ENCODE measurements around the gene CACNA1B. TPM values are rescaled to one million over a fixed set of nuclear protein-coding genes. Genes with fewer than 3 reads are reported as not detected.

CACNA1B gene
- total RNA-seq, 1 donor from 2014 or later = under 0.01 TPM

GRCh38 chr9:137977571-137978261 is 100.1 kb downstream of the CACNA1B start:
- Histone ChIP-seq H3K4me3 (ENCODE audit: low read length in 3 of 3) (no peak overlapping the region), H3K9ac (ENCODE audit: low read depth in 1 of 3, low read length in 3 of 3) (no peak overlapping the region), H3K9me3 (ENCODE audit: control insufficient read depth in 3 of 3, low read length in 3 of 3) (no peaks in the 10 kb centered on the region), H3K36me3 (ENCODE audit: control insufficient read depth in 3 of 3, insufficient read depth in 3 of 3, low read length in 3 of 3) (no peaks in the 10 kb centered on the region), H3K27me3 (ENCODE audit: control insufficient read depth in 3 of 3, insufficient read depth in 3 of 3, low read length in 3 of 3) (peaks cover 0 to 5% (median 3%) of the 10 kb centered on the region in 3 donors), H3K4me1 (ENCODE audit: control insufficient read depth in 3 of 3, insufficient read depth in 3 of 3, low read length in 3 of 3) (no peaks in the 10 kb centered on the region), H3K27ac (ENCODE audit: low read depth, low read length) (no peak overlapping the region)

DNA sequence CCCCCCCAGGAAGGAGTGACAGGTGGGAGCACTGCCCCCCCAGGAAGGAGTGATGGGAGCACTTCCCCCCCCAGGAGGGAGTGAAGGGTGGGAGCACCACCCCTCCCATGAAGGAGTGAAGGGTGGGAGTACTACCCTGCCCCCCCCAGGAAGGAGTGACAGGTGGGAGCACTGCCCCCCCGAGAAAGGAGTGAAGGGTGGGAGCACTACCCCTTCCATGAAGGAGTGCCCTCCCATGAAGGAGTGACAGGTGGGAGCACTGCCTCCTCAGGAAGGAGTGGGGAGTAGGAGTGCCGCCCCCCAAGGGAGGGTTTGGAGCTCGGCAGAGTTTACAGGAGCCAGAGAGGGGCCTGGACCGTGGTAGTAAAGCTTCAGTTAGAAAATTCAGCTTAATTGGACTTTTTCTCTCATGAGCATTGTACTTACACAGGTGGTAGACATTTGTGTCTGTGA is 100.7 kb downstream of the CACNA1B start:
- Histone ChIP-seq H3K9me3 (ENCODE audit: control insufficient read depth in 3 of 3, low read length in 3 of 3) (no peaks in the 10 kb centered on the region), H3K4me1 (ENCODE audit: control insufficient read depth in 3 of 3, insufficient read depth in 3 of 3, low read length in 3 of 3) (no peaks in the 10 kb centered on the region), H3K9ac (ENCODE audit: low read depth in 1 of 3, low read length in 3 of 3) (no peak overlapping the region), H3K36me3 (ENCODE audit: control insufficient read depth in 3 of 3, insufficient read depth in 3 of 3, low read length in 3 of 3) (no peaks in the 10 kb centered on the region), H3K4me3 (ENCODE audit: low read length in 3 of 3) (no peak overlapping the region), H3K27me3 (ENCODE audit: control insufficient read depth in 3 of 3, insufficient read depth in 3 of 3, low read length in 3 of 3) (peaks cover 0 to 3% (median 2%) of the 10 kb centered on the region in 3 donors), H3K27ac (ENCODE audit: low read depth, low read length) (no peak overlapping the region)

DNA sequence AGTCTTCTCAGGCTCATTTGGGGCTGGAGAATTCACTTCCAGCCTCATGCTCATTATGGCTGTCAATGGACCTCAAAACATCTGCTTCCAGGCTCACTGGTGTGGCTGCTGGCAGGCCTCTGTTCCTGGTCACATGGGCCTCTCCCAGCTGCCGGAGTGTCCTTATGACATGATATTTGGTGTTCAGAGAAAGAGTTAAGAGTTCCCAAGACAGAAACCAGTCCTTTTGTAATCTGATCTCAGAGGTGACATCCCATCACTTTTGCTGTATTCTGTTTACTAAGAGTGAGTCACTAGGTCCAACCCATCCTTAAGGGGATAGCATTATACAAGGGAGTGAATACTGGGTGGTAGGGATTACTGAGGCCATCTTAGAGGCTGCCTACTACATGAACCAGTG is 104.6 kb downstream of the CACNA1B start:
- Histone ChIP-seq H3K4me1 (ENCODE audit: control insufficient read depth in 3 of 3, insufficient read depth in 3 of 3, low read length in 3 of 3) (no peaks in the 10 kb centered on the region), H3K9ac (ENCODE audit: low read depth in 1 of 3, low read length in 3 of 3) (no peak overlapping the region), H3K4me3 (ENCODE audit: low read length in 3 of 3) (no peak overlapping the region), H3K9me3 (ENCODE audit: control insufficient read depth in 3 of 3, low read length in 3 of 3) (no peaks in the 10 kb centered on the region), H3K27me3 (ENCODE audit: control insufficient read depth in 3 of 3, insufficient read depth in 3 of 3, low read length in 3 of 3) (peaks cover 8 to 28% (median 15%) of the 10 kb centered on the region in 3 donors), H3K36me3 (ENCODE audit: control insufficient read depth in 3 of 3, insufficient read depth in 3 of 3, low read length in 3 of 3) (no peaks in the 10 kb centered on the region), H3K27ac (ENCODE audit: low read depth, low read length) (no peak overlapping the region)

- H3K27me3 ChIP-seq (ENCODE audit: control insufficient read depth in 3 of 3, insufficient read depth in 3 of 3, low read length in 3 of 3) = peaks cover 14 to 44% (median 27%) of the 10 kb centered on the region in 3 donors
- H3K9ac ChIP-seq (ENCODE audit: low read depth in 1 of 3, low read length in 3 of 3) = no peak overlapping the region
- H3K36me3 ChIP-seq (ENCODE audit: control insufficient read depth in 3 of 3, insufficient read depth in 3 of 3, low read length in 3 of 3) = no peaks in the 10 kb centered on the region
Observed at GRCh38 chr9:137984005-137984404, 106.4 kb downstream of the CACNA1B start.

GRCh38 chr9:137984520-137985257 is 107.1 kb downstream of the CACNA1B start:
- H3K27ac ChIP-seq (ENCODE audit: low read depth, low read length) = no peak overlapping the region
- no peak overlapping the region for H3K9ac ChIP-seq (ENCODE audit: low read depth in 1 of 3, low read length in 3 of 3)
- H3K4me1 ChIP-seq (ENCODE audit: control insufficient read depth in 3 of 3, insufficient read depth in 3 of 3, low read length in 3 of 3) = no peaks in the 10 kb centered on the region
- no peak overlapping the region for H3K4me3 ChIP-seq (ENCODE audit: low read length in 3 of 3)
- no peaks in the 10 kb centered on the region for H3K9me3 ChIP-seq (ENCODE audit: control insufficient read depth in 3 of 3, low read length in 3 of 3)
- peaks cover 17 to 44% (median 30%) of the 10 kb centered on the region in 3 donors for H3K27me3 ChIP-seq (ENCODE audit: control insufficient read depth in 3 of 3, insufficient read depth in 3 of 3, low read length in 3 of 3)
- H3K36me3 ChIP-seq (ENCODE audit: control insufficient read depth in 3 of 3, insufficient read depth in 3 of 3, low read length in 3 of 3) = no peaks in the 10 kb centered on the region

More at GRCh38 chr9:137984005-137984404, 106.4 kb downstream of the CACNA1B start:
- Histone ChIP-seq H3K9me3 (ENCODE audit: control insufficient read depth in 3 of 3, low read length in 3 of 3) (no peaks in the 10 kb centered on the region), H3K4me1 (ENCODE audit: control insufficient read depth in 3 of 3, insufficient read depth in 3 of 3, low read length in 3 of 3) (no peaks in the 10 kb centered on the region), H3K27ac (ENCODE audit: low read depth, low read length) (no peak overlapping the region), H3K4me3 (ENCODE audit: low read length in 3 of 3) (no peak overlapping the region)

DNA sequence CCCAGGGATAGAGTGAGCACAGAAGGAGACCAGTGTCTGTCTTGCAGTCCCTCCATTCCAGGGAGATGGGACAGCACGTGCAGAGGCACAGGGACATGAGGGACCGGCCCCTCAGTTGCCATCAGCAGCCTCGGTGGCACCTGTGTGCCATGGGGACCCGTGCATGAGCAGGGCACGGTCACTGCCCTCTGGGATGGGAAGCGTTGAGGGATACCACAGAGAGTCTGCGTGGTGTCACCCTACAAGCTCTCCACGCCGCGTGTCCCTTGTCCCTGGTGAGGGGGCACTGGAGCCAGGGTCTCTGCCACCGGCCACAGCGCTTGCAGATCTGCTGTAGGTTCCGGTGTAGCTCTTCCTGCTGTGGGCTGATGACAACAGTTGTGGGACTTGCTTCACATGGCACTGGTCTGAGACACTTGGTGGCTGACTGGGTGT is 108.1 kb downstream of the CACNA1B start:
- H3K27me3 ChIP-seq (ENCODE audit: control insufficient read depth in 3 of 3, insufficient read depth in 3 of 3, low read length in 3 of 3) = peaks cover 17 to 46% (median 36%) of the 10 kb centered on the region in 3 donors
- no peak overlapping the region for H3K27ac ChIP-seq (ENCODE audit: low read depth, low read length)

DNA sequence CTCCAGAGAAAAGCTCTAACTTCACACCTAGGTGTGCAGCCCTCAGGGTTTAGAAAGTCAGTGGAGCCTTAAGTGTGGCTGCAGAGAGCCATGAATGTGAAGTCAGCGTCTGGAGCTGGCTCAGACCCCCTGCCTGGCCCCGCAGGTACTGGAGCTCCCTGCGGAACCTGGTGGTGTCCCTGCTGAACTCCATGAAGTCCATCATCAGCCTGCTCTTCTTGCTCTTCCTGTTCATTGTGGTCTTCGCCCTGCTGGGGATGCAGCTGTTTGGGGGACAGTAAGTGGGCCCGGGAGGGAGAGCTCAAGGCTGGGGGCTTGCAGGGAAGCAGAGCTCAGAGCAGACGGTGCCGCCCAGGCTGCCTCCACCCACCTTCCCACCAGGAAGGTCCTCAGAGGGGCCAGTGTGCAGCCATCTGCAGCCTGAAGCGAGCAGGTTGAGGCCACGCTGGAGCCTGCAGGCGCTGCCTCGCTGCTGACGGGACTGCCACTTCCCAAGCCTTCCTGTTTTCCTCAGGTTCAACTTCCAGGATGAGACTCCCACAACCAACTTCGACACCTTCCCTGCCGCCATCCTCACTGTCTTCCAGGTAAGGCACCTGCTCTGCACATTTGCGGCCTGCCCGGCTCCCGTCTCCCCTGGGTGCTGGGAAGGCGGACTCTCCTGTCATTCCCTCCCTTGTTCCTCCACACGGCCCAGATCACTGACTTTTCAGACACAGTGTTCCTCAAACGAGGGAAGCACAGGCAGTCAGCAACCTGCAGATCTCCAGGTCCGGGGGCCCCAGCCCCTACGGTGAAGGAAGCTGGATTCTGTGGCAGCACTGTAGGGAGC is 108.9 kb downstream of the CACNA1B start:
- Histone ChIP-seq H3K9me3 (ENCODE audit: control insufficient read depth in 3 of 3, low read length in 3 of 3) (no peaks in the 10 kb centered on the region), H3K9ac (ENCODE audit: low read depth in 1 of 3, low read length in 3 of 3) (no peak overlapping the region), H3K4me3 (ENCODE audit: low read length in 3 of 3) (no peak overlapping the region), H3K36me3 (ENCODE audit: control insufficient read depth in 3 of 3, insufficient read depth in 3 of 3, low read length in 3 of 3) (no peaks in the 10 kb centered on the region), H3K27ac (ENCODE audit: low read depth, low read length) (no peak overlapping the region), H3K4me1 (ENCODE audit: control insufficient read depth in 3 of 3, insufficient read depth in 3 of 3, low read length in 3 of 3) (no peaks in the 10 kb centered on the region), H3K27me3 (ENCODE audit: control insufficient read depth in 3 of 3, insufficient read depth in 3 of 3, low read length in 3 of 3) (peaks cover 17 to 47% (median 36%) of the 10 kb centered on the region in 3 donors)

More for the DNA sequence above, 108.1 kb downstream of the CACNA1B start:
- Histone ChIP-seq H3K36me3 (ENCODE audit: control insufficient read depth in 3 of 3, insufficient read depth in 3 of 3, low read length in 3 of 3) (no peaks in the 10 kb centered on the region), H3K4me3 (ENCODE audit: low read length in 3 of 3) (no peak overlapping the region), H3K9ac (ENCODE audit: low read depth in 1 of 3, low read length in 3 of 3) (no peak overlapping the region), H3K9me3 (ENCODE audit: control insufficient read depth in 3 of 3, low read length in 3 of 3) (no peaks in the 10 kb centered on the region), H3K4me1 (ENCODE audit: control insufficient read depth in 3 of 3, insufficient read depth in 3 of 3, low read length in 3 of 3) (no peaks in the 10 kb centered on the region)

DNA sequence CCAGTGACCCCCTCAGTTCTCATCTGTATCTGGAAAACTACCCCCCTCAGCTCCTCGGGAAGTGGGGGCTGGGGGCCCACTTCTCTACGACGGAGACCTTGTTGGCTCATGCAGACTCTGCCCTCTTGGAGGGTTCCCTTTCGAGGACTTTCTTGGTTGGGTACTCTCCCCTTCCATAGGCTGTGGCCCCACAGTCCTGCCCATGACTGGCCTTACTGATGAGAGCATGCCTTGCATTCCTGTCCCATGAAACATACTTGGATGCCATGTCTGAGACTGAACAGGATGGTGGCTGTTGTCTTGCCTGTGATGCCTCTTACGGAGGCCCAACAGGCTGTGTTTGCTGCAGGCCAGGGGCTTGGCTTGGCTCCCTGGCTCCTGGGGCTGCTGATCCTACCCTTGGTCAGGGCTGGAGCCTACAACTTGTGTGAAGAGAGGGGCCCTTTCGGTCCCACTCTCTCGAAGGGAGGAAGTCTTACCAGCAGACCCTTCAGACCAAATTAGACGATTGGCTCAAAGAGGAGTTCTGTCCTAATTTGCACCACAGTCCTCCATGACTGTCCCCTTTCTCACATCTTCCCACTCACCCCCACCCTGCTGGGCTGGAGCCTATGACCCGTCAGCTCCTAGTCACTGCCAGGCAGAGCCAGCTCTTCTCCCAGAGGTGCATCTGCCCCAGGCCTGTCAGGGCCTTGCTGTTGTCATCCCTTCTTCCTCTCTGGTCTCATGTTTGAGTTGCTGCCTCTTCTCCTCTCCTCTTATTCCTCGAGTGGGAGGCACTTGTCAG is 109.9 kb downstream of the CACNA1B start:
- no peaks in the 10 kb centered on the region for H3K9me3 ChIP-seq (ENCODE audit: control insufficient read depth in 3 of 3, low read length in 3 of 3)
- peaks cover 17 to 47% (median 36%) of the 10 kb centered on the region in 3 donors for H3K27me3 ChIP-seq (ENCODE audit: control insufficient read depth in 3 of 3, insufficient read depth in 3 of 3, low read length in 3 of 3)
- no peak overlapping the region for H3K9ac ChIP-seq (ENCODE audit: low read depth in 1 of 3, low read length in 3 of 3)
- no peak overlapping the region for H3K4me3 ChIP-seq (ENCODE audit: low read length in 3 of 3)
- H3K4me1 ChIP-seq (ENCODE audit: control insufficient read depth in 3 of 3, insufficient read depth in 3 of 3, low read length in 3 of 3) = no peaks in the 10 kb centered on the region
- H3K36me3 ChIP-seq (ENCODE audit: control insufficient read depth in 3 of 3, insufficient read depth in 3 of 3, low read length in 3 of 3) = no peaks in the 10 kb centered on the region
- no peak overlapping the region for H3K27ac ChIP-seq (ENCODE audit: low read depth, low read length)

- Histone ChIP-seq H3K4me1 (ENCODE audit: control insufficient read depth in 3 of 3, insufficient read depth in 3 of 3, low read length in 3 of 3) (no peaks in the 10 kb centered on the region), H3K36me3 (ENCODE audit: control insufficient read depth in 3 of 3, insufficient read depth in 3 of 3, low read length in 3 of 3) (no peaks in the 10 kb centered on the region)
Observed at GRCh38 chr9:137988051-137988450, 110.5 kb downstream of the CACNA1B start.

More at GRCh38 chr9:137988051-137988450, 110.5 kb downstream of the CACNA1B start:
- Histone ChIP-seq H3K9me3 (ENCODE audit: control insufficient read depth in 3 of 3, low read length in 3 of 3) (no peaks in the 10 kb centered on the region), H3K27me3 (ENCODE audit: control insufficient read depth in 3 of 3, insufficient read depth in 3 of 3, low read length in 3 of 3) (peaks cover 17 to 47% (median 36%) of the 10 kb centered on the region in 3 donors), H3K27ac (ENCODE audit: low read depth, low read length) (no peak overlapping the region), H3K4me3 (ENCODE audit: low read length in 3 of 3) (no peak overlapping the region), H3K9ac (ENCODE audit: low read depth in 1 of 3, low read length in 3 of 3) (no peak overlapping the region)

Measured in skeletal muscle tissue (tissue), 4 donors.